ENCODE measurements around the gene IZUMO3.
"Not testable (repeated sequence)": the region's sequence is repeated elsewhere in the genome, so short reads cannot be mapped to it uniquely, and the experiment has no call there.

Gene IZUMO3, protein sequence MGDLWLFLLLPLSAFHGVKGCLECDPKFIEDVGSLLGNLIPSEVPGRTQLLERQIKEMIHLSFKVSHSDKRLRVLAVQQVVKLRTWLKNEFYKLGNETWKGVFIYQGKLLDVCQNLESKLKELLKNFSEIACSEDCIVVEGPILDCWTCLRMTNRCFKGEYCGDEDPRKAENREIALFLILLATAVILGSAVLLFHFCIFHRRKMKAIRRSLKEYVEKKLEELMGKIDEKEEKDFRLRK

GRCh38 chr9:24545847-24546522, at the start of gene IZUMO3:
Gene IZUMO3 (minus strand): TSS chr9:24545897. CDS start chr9:24545649, 248 bp downstream.
- DNase-seq = no peak

- no peak for DNase-seq
Measured at GRCh38 chr9:24594234-24594850, 48.6 kb upstream of the IZUMO3 start.

DNA sequence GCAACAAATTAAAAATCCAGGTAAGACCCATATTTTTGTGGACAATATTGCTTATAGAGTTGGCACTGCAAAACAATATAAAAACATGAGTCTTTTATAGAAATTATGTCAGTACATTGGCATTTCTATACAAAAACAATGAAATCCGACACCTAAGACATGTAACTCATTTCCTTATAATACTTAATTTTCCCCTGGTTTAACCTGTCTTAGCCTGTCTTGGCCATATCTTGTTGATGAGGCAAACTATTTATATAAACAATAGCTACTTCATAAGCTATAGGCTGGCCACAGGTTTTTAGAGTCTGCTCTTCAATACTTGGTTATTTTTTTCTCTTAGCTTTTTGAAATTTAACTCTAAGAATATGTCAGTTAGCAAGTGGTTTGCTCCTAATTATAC, 44.7 kb upstream of the IZUMO3 start:
- DNase-seq = no peak

GRCh38 chr9:24587883-24588282, 42.2 kb upstream of the IZUMO3 start:
- no peak for DNase-seq

DNA sequence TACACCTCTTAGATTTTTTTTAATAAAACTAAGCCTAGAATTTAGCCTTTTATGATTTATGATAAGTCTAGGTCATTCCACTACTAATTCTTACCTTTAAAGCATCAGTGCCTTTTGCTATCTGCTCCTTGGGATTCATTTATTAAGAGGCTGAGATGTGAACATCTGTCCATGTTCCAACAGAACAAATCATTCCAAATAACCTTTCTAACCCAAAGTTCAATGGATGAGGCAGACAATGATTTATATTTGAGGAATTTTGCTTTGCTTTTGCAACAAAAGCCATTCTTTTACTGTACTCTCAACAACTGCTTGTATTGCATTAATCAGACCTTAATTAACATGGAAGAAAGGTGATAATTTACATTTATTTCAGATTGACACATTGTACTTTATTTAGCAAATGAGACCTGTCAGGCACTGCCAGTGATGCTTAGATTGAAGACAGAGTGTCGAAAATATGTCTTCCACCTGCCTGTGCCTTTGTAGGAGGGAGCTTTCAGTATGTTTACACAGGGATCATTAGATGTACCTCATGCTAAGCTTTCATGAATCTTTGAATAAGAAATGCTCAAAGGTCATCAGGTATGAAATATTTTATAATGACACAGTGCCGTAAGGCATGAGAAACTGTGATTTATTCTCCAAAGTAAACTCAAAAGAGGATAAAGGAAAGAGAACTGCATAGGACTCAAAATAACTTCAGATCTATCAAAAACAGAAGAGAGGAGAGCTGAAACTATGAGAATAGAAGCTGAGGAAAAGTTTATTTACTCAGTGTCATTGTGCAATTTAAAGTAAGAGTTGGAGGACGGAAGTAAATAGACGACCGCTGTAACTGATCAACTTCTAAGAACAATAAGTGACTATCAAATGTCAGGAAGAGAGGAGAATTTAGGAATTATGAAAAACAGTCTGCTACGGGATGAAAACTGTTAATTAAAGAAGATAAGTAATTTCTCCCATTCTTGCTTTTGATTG, 36.7 kb upstream of the IZUMO3 start:
- peak in 1 of 2 experiments; percentile 73 for DNase-seq

GRCh38 chr9:24580005-24580404, 34.3 kb upstream of the IZUMO3 start:
- not testable (repeated sequence) for DNase-seq

DNA sequence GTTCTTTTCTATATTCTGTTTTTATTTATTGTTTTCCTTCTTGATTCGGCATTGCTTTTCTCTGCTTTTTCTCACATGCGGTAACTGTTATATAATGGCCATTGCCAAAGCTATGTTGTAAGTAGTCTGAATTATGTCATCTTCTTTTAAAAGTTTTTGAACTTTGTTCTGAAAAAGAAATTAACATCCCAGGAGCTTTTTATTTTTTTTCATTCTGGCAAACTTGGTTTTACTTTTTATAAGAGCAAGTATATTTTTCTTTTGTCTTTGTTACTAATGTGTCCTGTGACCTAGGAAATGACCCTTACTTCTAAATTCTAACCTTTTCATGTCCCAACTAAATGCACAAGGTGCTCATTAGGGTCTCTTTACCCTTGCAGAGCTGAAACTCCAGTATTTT, 26.7 kb upstream of the IZUMO3 start:
- DNase-seq = no peak

GRCh38 chr9:24561957-24562356, 16.3 kb upstream of the IZUMO3 start:
- no peak for DNase-seq

- DNase-seq = no peak
Measured at GRCh38 chr9:24553183-24553552, 7.5 kb upstream of the IZUMO3 start.

- DNase-seq = peak in 1 of 2 experiments; percentile 76
Measured at GRCh38 chr9:24552526-24553182, 7.0 kb upstream of the IZUMO3 start.

- no peak for DNase-seq
Measured at GRCh38 chr9:24545285-24545684, 412 bp downstream of the IZUMO3 start.

DNA sequence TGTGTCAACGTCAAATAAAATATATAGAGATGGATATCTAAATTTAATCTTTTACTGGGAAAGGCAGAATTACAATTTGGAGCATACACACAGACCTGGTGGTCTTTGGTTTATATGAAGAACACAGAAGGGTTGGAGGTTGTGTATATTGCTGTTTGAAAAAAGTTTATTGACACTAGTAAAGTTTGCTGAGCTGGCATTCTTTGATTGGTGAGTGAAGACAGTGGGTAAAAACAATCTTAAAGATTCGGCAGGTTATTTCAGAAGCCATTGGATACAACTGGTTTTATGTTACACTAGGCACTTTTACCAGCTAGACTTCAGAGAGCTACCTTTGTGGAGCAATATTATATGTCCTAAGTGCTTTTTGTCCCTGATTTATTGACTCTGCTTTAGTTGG, 27.2 kb downstream of the IZUMO3 start:
- DNase-seq = no peak

DNA sequence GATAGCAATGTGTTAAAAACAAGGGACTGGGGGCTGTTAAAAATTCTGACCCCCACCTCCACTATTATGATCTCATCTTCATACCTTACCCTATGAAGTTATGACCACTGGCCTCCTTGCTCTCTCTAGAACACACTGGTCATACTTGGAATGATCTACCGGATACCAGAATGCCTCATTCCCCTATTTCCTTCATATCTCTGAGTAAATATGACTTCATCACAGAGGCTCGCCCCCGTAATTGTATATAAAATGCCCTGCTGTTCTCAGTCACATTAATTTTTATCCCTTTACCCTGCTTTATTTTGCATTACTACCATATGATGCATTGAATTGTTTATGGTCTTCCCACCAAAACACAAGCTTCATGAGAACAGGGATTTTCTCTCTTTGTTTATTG, 29.2 kb downstream of the IZUMO3 start:
- no peak for DNase-seq

- no peak for DNase-seq
Measured at GRCh38 chr9:24509850-24510249, 35.8 kb downstream of the IZUMO3 start.

DNA sequence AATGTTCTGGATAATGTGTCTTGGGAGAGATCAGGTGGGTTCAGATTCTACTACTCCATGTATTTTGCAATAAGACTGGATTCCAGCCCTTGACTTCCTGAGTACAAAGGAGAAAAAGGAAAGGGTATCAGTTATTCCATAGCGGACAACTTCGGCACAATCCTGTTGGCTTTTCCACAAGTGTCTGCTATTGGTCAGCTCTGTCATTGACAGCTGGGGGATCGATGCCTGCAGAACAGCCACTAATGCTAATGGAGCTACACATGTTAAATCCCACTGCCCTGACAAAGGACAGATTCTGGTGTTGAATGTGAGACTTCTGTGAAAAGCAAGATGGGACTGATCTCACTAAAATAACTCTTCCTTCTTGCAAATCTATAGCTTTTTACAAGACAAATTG, 41.2 kb downstream of the IZUMO3 start:
- no peak for DNase-seq

GRCh38 chr9:24502206-24502937, 43.3 kb downstream of the IZUMO3 start:
- DNase-seq = peak; percentile 9 to 37

DNA sequence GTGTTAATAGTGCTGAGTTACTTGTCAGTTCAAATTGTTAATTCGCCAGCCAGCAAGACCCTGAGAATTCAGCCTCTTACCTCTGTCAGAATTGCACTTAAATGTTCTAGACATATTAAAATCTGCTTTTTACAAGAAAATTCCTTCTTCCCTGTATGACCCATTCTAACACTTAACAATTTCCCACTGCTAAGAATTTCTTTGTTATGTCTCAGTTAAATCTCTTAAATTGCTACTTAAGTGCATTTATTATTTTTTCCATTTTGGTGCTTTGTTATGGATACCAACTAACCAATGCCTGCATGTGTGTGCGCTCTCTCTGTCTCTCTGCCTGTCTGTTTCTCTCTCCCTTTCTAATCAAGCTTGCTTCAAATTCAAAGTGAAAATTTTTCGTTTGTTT, 44.9 kb downstream of the IZUMO3 start:
- DNase-seq = no peak

DNA sequence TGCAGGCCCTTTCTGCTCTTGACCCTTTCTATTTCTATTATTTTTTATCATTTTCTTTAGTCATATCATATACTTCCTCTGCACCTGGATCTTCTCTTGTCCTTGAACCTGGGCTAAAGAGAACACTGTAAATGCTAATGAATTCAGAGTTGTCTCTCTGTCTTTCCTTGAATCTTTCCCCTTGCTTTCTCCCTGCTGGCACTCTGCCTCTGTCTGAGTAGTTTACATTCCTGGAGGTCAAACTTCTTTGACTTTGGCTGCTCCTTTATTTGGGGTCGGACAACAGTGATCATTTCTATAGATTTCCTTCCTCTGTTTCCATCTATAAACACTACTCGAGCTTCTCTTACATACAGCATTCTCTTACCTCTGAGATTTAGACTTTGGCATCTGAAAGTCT, 47.1 kb downstream of the IZUMO3 start:
- no peak for DNase-seq

GRCh38 chr9:24497671-24498070, 48.0 kb downstream of the IZUMO3 start:
- DNase-seq = no peak

Data from NCI-H2081 (cell line).